ENCODE data around the gene SPSB2.

DNA sequence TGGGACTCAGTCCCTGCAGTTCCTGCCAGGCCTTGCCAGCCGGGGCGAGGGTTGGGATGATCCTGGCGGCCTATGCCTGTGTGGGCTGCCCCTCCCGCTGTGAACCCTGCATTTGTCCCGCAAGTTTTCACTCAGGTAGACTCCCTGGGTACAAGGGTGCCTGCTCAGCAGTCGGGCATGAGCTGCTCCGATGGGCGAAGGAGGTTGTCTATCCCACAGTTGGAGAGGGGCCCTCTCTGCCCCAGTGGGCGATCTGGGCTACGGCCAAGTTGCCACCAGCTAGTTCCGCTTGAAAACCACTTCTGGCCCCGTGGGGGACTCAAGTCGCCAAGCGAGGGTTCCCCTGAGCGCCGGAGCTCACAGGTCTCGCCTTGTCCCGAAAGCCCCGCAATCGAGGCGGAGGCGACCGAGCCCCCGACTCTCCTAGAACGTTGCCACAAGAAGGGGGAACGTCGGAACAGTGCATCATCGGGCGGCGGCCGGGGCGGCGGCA, 6.1 kb downstream of the SPSB2 start:
- TF ChIP-seq, protein P1, sequence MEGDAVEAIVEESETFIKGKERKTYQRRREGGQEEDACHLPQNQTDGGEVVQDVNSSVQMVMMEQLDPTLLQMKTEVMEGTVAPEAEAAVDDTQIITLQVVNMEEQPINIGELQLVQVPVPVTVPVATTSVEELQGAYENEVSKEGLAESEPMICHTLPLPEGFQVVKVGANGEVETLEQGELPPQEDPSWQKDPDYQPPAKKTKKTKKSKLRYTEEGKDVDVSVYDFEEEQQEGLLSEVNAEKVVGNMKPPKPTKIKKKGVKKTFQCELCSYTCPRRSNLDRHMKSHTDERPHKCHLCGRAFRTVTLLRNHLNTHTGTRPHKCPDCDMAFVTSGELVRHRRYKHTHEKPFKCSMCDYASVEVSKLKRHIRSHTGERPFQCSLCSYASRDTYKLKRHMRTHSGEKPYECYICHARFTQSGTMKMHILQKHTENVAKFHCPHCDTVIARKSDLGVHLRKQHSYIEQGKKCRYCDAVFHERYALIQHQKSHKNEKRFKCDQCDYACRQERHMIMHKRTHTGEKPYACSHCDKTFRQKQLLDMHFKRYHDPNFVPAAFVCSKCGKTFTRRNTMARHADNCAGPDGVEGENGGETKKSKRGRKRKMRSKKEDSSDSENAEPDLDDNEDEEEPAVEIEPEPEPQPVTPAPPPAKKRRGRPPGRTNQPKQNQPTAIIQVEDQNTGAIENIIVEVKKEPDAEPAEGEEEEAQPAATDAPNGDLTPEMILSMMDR (IDR thresholded peaks at IDR 0.05; ENCODE audit: low read depth, low read length, poor library complexity, severe bottlenecking): no peak
- no peak for TF ChIP-seq EZH2phosphoT487 (IDR thresholded peaks at IDR 0.05; ENCODE audit: borderline replicate concordance, low read length)
